Liver (tissue), 9 donors: ENCODE results near the gene GPR25. TPM values are rescaled to one million over a fixed set of nuclear protein-coding genes. Genes with fewer than 3 reads are reported as not detected.

Experiments
- DNase-seq: peaks from one replicate; pipeline ENCODE4 v3.0.0-alpha.2; 2017; ENCODE audit warnings: low spot score
- H3K27ac ChIP-seq, 2 donors: one replicate each; pipeline ENCODE4 v1.7.0; 2013; ENCODE audit warnings: inconsistent platforms in 2 of 2, low read length in 2 of 2, control low read depth in 1 of 2, low read depth in 1 of 2, mild to moderate bottlenecking in 1 of 2
- H3K27me3 ChIP-seq, 4 donors: one replicate each; pipeline versions ENCODE4 v1.6.1 to v1.7.0; 2013; ENCODE audit warnings: low read length in 3 of 4, inconsistent platforms in 1 of 4, mild to moderate bottlenecking in 1 of 4, moderate library complexity in 1 of 4; ENCODE audit not compliant: control insufficient read depth in 4 of 4, insufficient read depth in 4 of 4
- H3K36me3 ChIP-seq, 4 donors: one replicate each; pipeline versions ENCODE4 v1.6.1 to v1.7.0; 2013; ENCODE audit warnings: low read length in 3 of 4, mild to moderate bottlenecking in 3 of 4, low read depth in 1 of 4, moderate library complexity in 1 of 4; ENCODE audit not compliant: control insufficient read depth in 4 of 4, insufficient read depth in 3 of 4
- H3K4me1 ChIP-seq, 4 donors: one replicate each; pipeline versions ENCODE4 v1.6.1 to v1.7.0; 2013; ENCODE audit warnings: low read length in 3 of 4, mild to moderate bottlenecking in 3 of 4, moderate library complexity in 1 of 4; ENCODE audit not compliant: control insufficient read depth in 4 of 4, insufficient read depth in 4 of 4
- H3K4me3 ChIP-seq, 3 donors: one replicate each; pipeline versions ENCODE4 v1.6.1 to v1.7.0; 2013; ENCODE audit warnings: low read length in 3 of 3, control low read depth in 1 of 3, low read depth in 1 of 3, mild to moderate bottlenecking in 1 of 3
- H3K9ac ChIP-seq, 2 donors: one replicate each; pipeline ENCODE4 v1.7.0; 2013; ENCODE audit warnings: low read length in 2 of 2, mild to moderate bottlenecking in 2 of 2, moderate library complexity in 2 of 2, control low read depth in 1 of 2, low read depth in 1 of 2
- H3K9me3 ChIP-seq, 4 donors: one replicate each; pipeline versions ENCODE4 v1.6.1 to v1.7.0; 2013; ENCODE audit warnings: low read length in 3 of 4; ENCODE audit not compliant: control insufficient read depth in 4 of 4
- ATF3 ChIP-seq: IDR thresholded peaks from 2 replicates; pipeline ENCODE4 v1.6.1; 2016; ENCODE audit warnings: antibody characterized with exemption
- CTCF ChIP-seq: fragments of 150-350 bp; IDR thresholded peaks from 2 replicates; pipeline ENCODE4 v1.5.1; 2017; ENCODE audit warnings: improper control_type of control experiment, low read depth, low read length; ENCODE audit not compliant: missing input control
- EGR1 ChIP-seq, 2 donors: IDR thresholded peaks; 2 replicates each; pipeline ENCODE4 v1.6.1; 2016 to 2018; ENCODE audit warnings: antibody characterized with exemption in 2 of 2, low read depth in 2 of 2
- FOXA1 ChIP-seq: IDR thresholded peaks from 2 replicates; pipeline ENCODE4 v1.6.1; 2016; ENCODE audit warnings: antibody characterized with exemption
- FOXA2 ChIP-seq: IDR thresholded peaks from 2 replicates; pipeline ENCODE4 v1.6.1; 2016; ENCODE audit warnings: antibody characterized with exemption
- GABPA ChIP-seq, 2 donors: IDR thresholded peaks in 1 of 2; conservative IDR thresholded peaks in 1 of 2; 2 replicates each; pipeline ENCODE4 v1.6.1; 2016; ENCODE audit warnings: antibody characterized with exemption in 2 of 2, mild to moderate bottlenecking in 1 of 2, moderate library complexity in 1 of 2
- HNF4A ChIP-seq, 2 donors: conservative IDR thresholded peaks; 2 replicates each; pipeline ENCODE4 v1.6.1; 2016; ENCODE audit warnings: antibody characterized with exemption in 2 of 2, mild to moderate bottlenecking in 2 of 2
- HNF4G ChIP-seq: IDR thresholded peaks from 2 replicates; pipeline ENCODE4 v1.6.1; 2016; ENCODE audit warnings: antibody characterized with exemption
- JUND ChIP-seq, 2 donors: IDR thresholded peaks; 2 replicates each; pipeline ENCODE4 v1.6.1; 2016; ENCODE audit warnings: antibody characterized with exemption in 2 of 2
- MAX ChIP-seq: IDR thresholded peaks from 2 replicates; pipeline ENCODE4 v1.6.1; 2016; ENCODE audit warnings: antibody characterized with exemption
- NR2F2 ChIP-seq: IDR thresholded peaks from 2 replicates; pipeline ENCODE4 v1.6.1; 2016; ENCODE audit warnings: antibody characterized with exemption
- RAD21 ChIP-seq, 2 donors: IDR thresholded peaks; 2 replicates each; pipeline ENCODE4 v1.6.1; 2016; ENCODE audit warnings: antibody characterized with exemption in 2 of 2, mild to moderate bottlenecking in 2 of 2
- REST ChIP-seq: IDR thresholded peaks from 2 replicates; pipeline ENCODE4 v1.6.1; 2016; ENCODE audit warnings: antibody characterized with exemption, mild to moderate bottlenecking
- RXRA ChIP-seq, 2 donors: IDR thresholded peaks; 2 replicates each; pipeline ENCODE4 v1.6.1; 2017 to 2018; ENCODE audit warnings: antibody characterized with exemption in 2 of 2, mild to moderate bottlenecking in 1 of 2
- SP1 ChIP-seq: IDR thresholded peaks from 2 replicates; pipeline ENCODE4 v1.6.1; 2018; ENCODE audit warnings: antibody characterized with exemption, mild to moderate bottlenecking
- TAF1 ChIP-seq: conservative IDR thresholded peaks from 2 replicates; pipeline ENCODE4 v1.6.1; 2016; ENCODE audit warnings: antibody characterized with exemption, mild to moderate bottlenecking
- YY1 ChIP-seq: IDR thresholded peaks from 2 replicates; pipeline ENCODE4 v1.6.1; 2016; ENCODE audit warnings: antibody characterized with exemption, mild to moderate bottlenecking
- ZBTB33 ChIP-seq: IDR thresholded peaks from 2 replicates; pipeline ENCODE4 v1.6.1; 2016; ENCODE audit warnings: antibody characterized with exemption
- WGBS: extraction: QIAGEN DNeasy Blood & Tissue Kit; methylation state at CpG from one replicate; pipeline ENCODE4 v1.1.7; 2013; 5-methylcytosine and 5-hydroxymethylcytosine counted together
- polyA plus RNA-seq, 2 donors: library from polyadenylated mRNA; stranded (reverse) in 1 of 2; unstranded in 1 of 2; fragments of 200-250 nt in 1 of 2; fragments of >200 nt in 1 of 2; fragmentation: Nextera tagmentation in 1 of 2; extraction: Ambion mirVana in 1 of 2; gene quantifications; one replicate each; pipeline versions ENCODE4 v1.2.1 to v1.2.3, GENCODE V29; 2013 to 2015
- total RNA-seq, 2 donors: library from RNA; depleted of rRNA; stranded (reverse); fragments of >200 nt; gene quantifications; one replicate each; pipeline ENCODE4 v1.2.3, GENCODE V29; 2014
- donor health status: healthy.
- donor health status: healthy.
- donor health status: healthy.
- donor health status: healthy.
- donor health status: healthy.

GPR25 gene
- total and polyA plus RNA-seq, 4 donors, result 0.08 to 0.13 TPM; not detected in 2

GRCh38 chr1:200916681-200917080 lies 43.9 kb downstream of the GPR25 start:
- Histone ChIP-seq H3K4me3 (no peak overlapping the region), H3K27me3 (no peaks in the 10 kb centered on the region), H3K36me3 (no peaks in the 10 kb centered on the region), H3K9me3 (no peaks in the 10 kb centered on the region), H3K27ac (no peak overlapping the region), H3K4me1 (no peaks in the 10 kb centered on the region), H3K9ac (no peak overlapping the region)
- no peak for DNase-seq
- 89% methylated on average over 11 of the region's 11 CpGs for WGBS
- TF ChIP-seq NR2F2 (no peak), ZBTB33 (no peak), FOXA2 (no peak), ATF3 (no peak), MAX (no peak), CTCF (no peak), RXRA (IDR thresholded peaks at IDR 0.05) (no peak), GABPA (IDR thresholded peaks at IDR 0.05 in 1 of 2, conservative IDR thresholded peaks at IDR 0.05 in 1 of 2) (no peak), SP1 (no peak), FOXA1 (no peak), REST (no peak), EGR1 (IDR thresholded peaks at IDR 0.05; ENCODE audit: low read depth in 2 of 2) (no peak), RAD21 (IDR thresholded peaks at IDR 0.05) (no peak), HNF4A (conservative IDR thresholded peaks at IDR 0.05) (no peak), HNF4G (no peak), TAF1 (no peak), JUND (IDR thresholded peaks at IDR 0.05) (no peak), YY1 (no peak)
